Sciatic nerve (tissue), 2 donors: ENCODE measurements around the gene RNF208. TPM values are rescaled to one million over a fixed set of nuclear protein-coding genes. Genes with fewer than 3 reads are reported as not detected.

Experiments
- ATAC-seq: fragments of 200-7000 bp; cut with Tn5 transposase; one replicate; pipeline ENCODE4 v1.9.1; 2020; ENCODE audit warnings: mild to moderate bottlenecking, moderate library complexity
- DNase-seq: peaks from one replicate; pipeline ENCODE4 v3.0.0-alpha.2; 2020; ENCODE audit warnings: low spot score
- intact Hi-C: fragments of 100-400 bp; cut with DNase I; formaldehyde crosslinking; loops from one replicate; pipeline ENCODE4 v1.14.2; 2022
- total RNA-seq: library from RNA; stranded (reverse); fragmentation: NEBNext Ultra II Directional; extraction: Animal tissue kit (Norgen Biotek cat#: 25700); gene quantifications from one replicate; pipeline ENCODE4 v1.2.1, GENCODE V29; 2021
- donor health status: DM: no; HTN: no; CAD: no.
- donor health status: DM: no; HTN: no; CAD: no.

RNF208 gene
- total RNA-seq, 1 donor from 2014 or later, result 10.6 TPM

GRCh38 chr9:137220317-137221094 lies 1.5 kb downstream of the RNF208 start:
- no peak for DNase-seq
- no peak for ATAC-seq
- intact Hi-C loops, result no loop called here

GRCh38 chr9:137219757-137220316 lies 2.2 kb downstream of the RNF208 start:
- ATAC-seq, result no peak
- intact Hi-C loops, result no loop called here
- DNase-seq, result no peak

- intact Hi-C loops, result no loop called here
- DNase-seq (no peak), ATAC-seq (no peak)
Measured at GRCh38 chr9:137218754-137219271, 3.2 kb downstream of the RNF208 start.

GRCh38 chr9:137218212-137218753 lies 3.8 kb downstream of the RNF208 start:
- intact Hi-C loops, result no loop called here

GRCh38 chr9:137217276-137218211 lies 4.5 kb downstream of the RNF208 start:
- DNase-seq, result peak; percentile 85
- intact Hi-C loops, result no loop called here
- ATAC-seq, result peak; percentile 79

More at GRCh38 chr9:137218212-137218753, 3.8 kb downstream of the RNF208 start:
- no peak for ATAC-seq
- DNase-seq, result no peak

- DNase-seq (no peak), ATAC-seq (peak; percentile 4)
- intact Hi-C loops, result no loop called here
Measured at GRCh38 chr9:137216188-137216965, 5.7 kb downstream of the RNF208 start.

GRCh38 chr9:137215196-137215986 lies 6.6 kb downstream of the RNF208 start:
- no peak for DNase-seq
- ATAC-seq, result no peak
- intact Hi-C loops, result no loop called here

- ATAC-seq, result no peak
- intact Hi-C loops, result no loop called here
- DNase-seq, result no peak
Measured at GRCh38 chr9:137214620-137215019, 7.4 kb downstream of the RNF208 start.

- no peak for ATAC-seq
- intact Hi-C loops, result no loop called here
Measured at GRCh38 chr9:137213160-137214060, 8.6 kb downstream of the RNF208 start.

GRCh38 chr9:137212520-137212919 lies 9.5 kb downstream of the RNF208 start:
- ATAC-seq, result no peak
- intact Hi-C loops, result no loop called here
- DNase-seq, result no peak

More at GRCh38 chr9:137213160-137214060, 8.6 kb downstream of the RNF208 start:
- no peak for DNase-seq

- ATAC-seq (no peak), DNase-seq (no peak)
- intact Hi-C loops, result no loop called here
Measured at GRCh38 chr9:137211532-137211931, 10.5 kb downstream of the RNF208 start.

- intact Hi-C loops, result no loop called here
- ATAC-seq (no peak), DNase-seq (no peak)
Measured at GRCh38 chr9:137206602-137207001, 15.4 kb downstream of the RNF208 start.

GRCh38 chr9:137205126-137206069 lies 16.6 kb downstream of the RNF208 start, which contains the start of the genes NDOR1 and TMEM203:
Gene NDOR1 (plus strand): TSS chr9:137205700. CDS start chr9:137205778, 78 bp downstream.
Gene TMEM203 (minus strand): TSS chr9:137205648. CDS start chr9:137205414, 234 bp downstream.
- intact Hi-C loops, result no loop called here
- peak; percentile 72 for ATAC-seq
- DNase-seq, result peak; percentile 97

- DNase-seq (no peak), ATAC-seq (no peak)
- intact Hi-C loops, result no loop called here
Measured at GRCh38 chr9:137204731-137205125, 17.3 kb downstream of the RNF208 start.

- DNase-seq, result no peak
- intact Hi-C loops, result no loop called here
- ATAC-seq, result no peak
Measured at GRCh38 chr9:137202966-137203365, 19.1 kb downstream of the RNF208 start.
